ENCODE measurements around the gene PPAN. TPM values are rescaled to one million over a fixed set of nuclear protein-coding genes. Genes with fewer than 3 reads are reported as not detected.

PPAN gene
- total RNA-seq, 1 experiment from 2014 or later = 101 TPM

GRCh38 chr19:10102787-10103236 is 3.4 kb upstream of the PPAN start:
- Histone ChIP-seq H4K20me1 (ENCODE audit: insufficient read depth) (no peaks in the 10 kb centered on the region), H3K9me3 (ENCODE audit: control insufficient read depth in 1 of 2, insufficient read depth in 1 of 2, low read depth in 1 of 2, low read length in 2 of 2) (no peaks in the 10 kb centered on the region), H3K9ac (ENCODE audit: low read length) (no peak overlapping the region), H3K27me3 (ENCODE audit: insufficient read depth, low read length) (no peaks in the 10 kb centered on the region), H3K4me1 (ENCODE audit: control insufficient read depth in 1 of 2, insufficient read depth in 2 of 2, low read length in 2 of 2) (peaks cover 12 to 18% of the 10 kb centered on the region in 2 experiments), H3K27ac (ENCODE audit: low read depth, low read length) (no peak overlapping the region), H3K9me2 (ENCODE audit: insufficient read depth) (no peaks in the 10 kb centered on the region), H3K79me2 (ENCODE audit: insufficient read depth, low read length) (peaks cover 17% of the 10 kb centered on the region), H3K4me2 (ENCODE audit: low read length) (no peak overlapping the region), H2AFZ (ENCODE audit: low read depth, low read length, poor library complexity, severe bottlenecking) (no peak overlapping the region), H3K36me3 (ENCODE audit: control insufficient read depth in 1 of 2, insufficient read depth in 2 of 2, low read length in 2 of 2) (peaks cover 7 to 8% of the 10 kb centered on the region in 2 experiments; a peak in 3 of 4 replicates), H3K4me3 (replicated peaks in 1 of 2; ENCODE audit: low read depth in 1 of 2, low read length in 2 of 2) (no peak overlapping the region)
- RAD21 ChIA-PET (ENCODE audit: low non-redundant PET in 1 of 2, low total read pairs in 2 of 2, uncharacterized antibody in 2 of 2, unreplicated experiment in 2 of 2) = no interaction called here
- POLR2A ChIA-PET = no interaction called here
- no peak for ATAC-seq
- intact Hi-C loops (cut with micrococcal nuclease) = no loop called here
- BruUV-seq (replicated peaks) = no TSS peak
- TF ChIP-seq CBX3 (IDR thresholded peaks at IDR 0.05; ENCODE audit: low read depth) (0 out of 2 replicates have a peak, but pooled peaks have one; percentile 16), EGR1 (IDR thresholded peaks at IDR 0.05; ENCODE audit: low read depth) (no peak)
- CTCF ChIA-PET = no interaction called here
- no peak for DNase-seq (ENCODE audit: low read depth, low spot score)

GRCh38 chr19:10104130-10104513 is 2.0 kb upstream of the PPAN start:
- Histone ChIP-seq H2AFZ (ENCODE audit: low read depth, low read length, poor library complexity, severe bottlenecking) (no peak overlapping the region), H3K4me2 (ENCODE audit: low read length) (no peak overlapping the region), H3K4me1 (ENCODE audit: control insufficient read depth in 1 of 2, insufficient read depth in 2 of 2, low read length in 2 of 2) (peaks cover 12 to 22% of the 10 kb centered on the region in 2 experiments), H3K79me2 (ENCODE audit: insufficient read depth, low read length) (peaks cover 30% of the 10 kb centered on the region), H3K36me3 (ENCODE audit: control insufficient read depth in 1 of 2, insufficient read depth in 2 of 2, low read length in 2 of 2) (peaks cover 13 to 17% of the 10 kb centered on the region in 2 experiments), H3K27ac (ENCODE audit: low read depth, low read length) (no peak overlapping the region), H4K20me1 (ENCODE audit: insufficient read depth) (no peaks in the 10 kb centered on the region), H3K27me3 (ENCODE audit: insufficient read depth, low read length) (no peaks in the 10 kb centered on the region), H3K9me2 (ENCODE audit: insufficient read depth) (no peaks in the 10 kb centered on the region), H3K4me3 (replicated peaks in 1 of 2; ENCODE audit: low read depth in 1 of 2, low read length in 2 of 2) (no peak overlapping the region), H3K9me3 (ENCODE audit: control insufficient read depth in 1 of 2, insufficient read depth in 1 of 2, low read depth in 1 of 2, low read length in 2 of 2) (no peaks in the 10 kb centered on the region), H3K9ac (ENCODE audit: low read length) (no peak overlapping the region)
- no TSS peak for BruUV-seq (replicated peaks)
- no peak for TF ChIP-seq SRF (IDR thresholded peaks at IDR 0.05; ENCODE audit: low read depth)
- no peak for TF ChIP-seq FOSL1 (IDR thresholded peaks at IDR 0.05; ENCODE audit: low read depth)
- no peak for TF ChIP-seq ZFX (IDR thresholded peaks at IDR 0.05)
- TF ChIP-seq EZH2phosphoT487 (IDR thresholded peaks at IDR 0.05; ENCODE audit: borderline replicate concordance) = no peak
- TF ChIP-seq CTCF (IDR thresholded peaks at IDR 0.05 in 2 of 3, conservative IDR thresholded peaks at IDR 0.05 in 1 of 3; ENCODE audit: borderline replicate concordance in 1 of 3, insufficient read depth in 1 of 3, low read depth in 2 of 3, low read length in 2 of 3) = no peak
- no peak for TF ChIP-seq CBX3 (IDR thresholded peaks at IDR 0.05; ENCODE audit: low read depth)
- TF ChIP-seq CEBPB (IDR thresholded peaks at IDR 0.05; ENCODE audit: low read depth) = no peak
- DNase-seq (ENCODE audit: low read depth, low spot score) = no peak
- intact Hi-C loops (cut with micrococcal nuclease) = no loop called here
- ChIA-PET RAD21 (ENCODE audit: low non-redundant PET in 1 of 2, low total read pairs in 2 of 2, uncharacterized antibody in 2 of 2, unreplicated experiment in 2 of 2) (no interaction called here), CTCF (no interaction called here), POLR2A (interaction anchor here (1.4 kb wide), 1 partner anchor 8 kb away, joined by 5 read pairs; no protein-coding TSS in a partner anchor)
- ATAC-seq = no peak
